NCI-H1105 treated with DMSO at 0.1 percent for 48 hours (cell line): ENCODE measurements around the gene LARGE1.

Experiments used
- DNase-seq: peaks from one replicate; lab custom pipeline; 2025; lab: John Stamatoyannopoulos, UW

LARGE1 gene

GRCh38 chr22:33853200-33854097, 66.8 kb downstream of the LARGE1 start:
- peak; percentile 61 for DNase-seq

- DNase-seq, result no peak
These were observed 68.4 kb downstream of the LARGE1 start for GRCh38 chr22:33851821-33852384.

GRCh38 chr22:33851240-33851639, 69.0 kb downstream of the LARGE1 start:
- DNase-seq, result no peak

- peak; percentile 53 for DNase-seq
These were observed 69.6 kb downstream of the LARGE1 start for GRCh38 chr22:33850724-33851123.

- DNase-seq, result no peak
These were observed 70.1 kb downstream of the LARGE1 start for GRCh38 chr22:33850193-33850592.

- DNase-seq, result no peak
These were observed 72.0 kb downstream of the LARGE1 start for GRCh38 chr22:33848251-33848650.

GRCh38 chr22:33844273-33844672, 76.0 kb downstream of the LARGE1 start:
- DNase-seq, result no peak

GRCh38 chr22:33842421-33843094, 77.7 kb downstream of the LARGE1 start:
- peak; percentile 85 for DNase-seq

- DNase-seq, result no peak
These were observed 78.3 kb downstream of the LARGE1 start for GRCh38 chr22:33842006-33842354.

GRCh38 chr22:33841281-33842005, 78.8 kb downstream of the LARGE1 start:
- DNase-seq, result no peak

GRCh38 chr22:33838644-33839043, 81.6 kb downstream of the LARGE1 start:
- DNase-seq, result no peak

- no peak for DNase-seq
These were observed 82.5 kb downstream of the LARGE1 start for GRCh38 chr22:33837826-33838225.

- peak; percentile 44 for DNase-seq
These were observed 85.0 kb downstream of the LARGE1 start for GRCh38 chr22:33835265-33835664.

GRCh38 chr22:33832558-33833151, 87.6 kb downstream of the LARGE1 start:
- DNase-seq, result no peak

- DNase-seq, result no peak
These were observed 88.6 kb downstream of the LARGE1 start for GRCh38 chr22:33831651-33832050.

GRCh38 chr22:33831207-33831606, 89.1 kb downstream of the LARGE1 start:
- no peak for DNase-seq

- peak; percentile 69 for DNase-seq
These were observed 90.6 kb downstream of the LARGE1 start for GRCh38 chr22:33829546-33830280.

- DNase-seq, result no peak
These were observed 92.0 kb downstream of the LARGE1 start for GRCh38 chr22:33828302-33828701.

GRCh38 chr22:33825761-33826160, 94.5 kb downstream of the LARGE1 start:
- DNase-seq, result no peak

GRCh38 chr22:33823552-33823951, 96.7 kb downstream of the LARGE1 start:
- no peak for DNase-seq

- no peak for DNase-seq
These were observed 99.0 kb downstream of the LARGE1 start for GRCh38 chr22:33821290-33821689.
